Stimulated activated naive CD8-positive, alpha-beta T cell treated with anti-CD3 and anti-CD28 coated beads, Interleukin-15, Interleukin-2, amounts not matched to agents 100 ng/mL and 50 ng/mL, for 24 hours (primary cell): ENCODE measurements around the gene TSPAN5.
A peak's percentile ranks its signal among the peaks of the same experiment; 100 is the strongest.
"Not testable (repeated sequence)": the region's sequence is repeated elsewhere in the genome, so short reads cannot be mapped to it uniquely, and the experiment has no call there.

Experiments
- H3K27ac Mint-ChIP-seq: one replicate; pipeline ENCODE4 v1.8.0; 2021; ENCODE audit warnings: mild to moderate bottlenecking, mixed read lengths
- H3K27me3 Mint-ChIP-seq: one replicate; pipeline ENCODE4 v1.8.0; 2021; ENCODE audit warnings: mixed read lengths
- H3K36me3 Mint-ChIP-seq: one replicate; pipeline ENCODE4 v1.8.0; 2021; ENCODE audit warnings: low read depth, mixed read lengths
- H3K4me1 Mint-ChIP-seq: one replicate; pipeline ENCODE4 v1.8.0; 2021; ENCODE audit warnings: low read depth, mixed read lengths
- H3K4me3 Mint-ChIP-seq: one replicate; pipeline ENCODE4 v1.8.0; 2021; ENCODE audit warnings: mild to moderate bottlenecking, mixed read lengths
- H3K9me3 Mint-ChIP-seq: one replicate; pipeline ENCODE4 v1.8.0; 2021; ENCODE audit warnings: mixed read lengths

TSPAN5 gene

DNA sequence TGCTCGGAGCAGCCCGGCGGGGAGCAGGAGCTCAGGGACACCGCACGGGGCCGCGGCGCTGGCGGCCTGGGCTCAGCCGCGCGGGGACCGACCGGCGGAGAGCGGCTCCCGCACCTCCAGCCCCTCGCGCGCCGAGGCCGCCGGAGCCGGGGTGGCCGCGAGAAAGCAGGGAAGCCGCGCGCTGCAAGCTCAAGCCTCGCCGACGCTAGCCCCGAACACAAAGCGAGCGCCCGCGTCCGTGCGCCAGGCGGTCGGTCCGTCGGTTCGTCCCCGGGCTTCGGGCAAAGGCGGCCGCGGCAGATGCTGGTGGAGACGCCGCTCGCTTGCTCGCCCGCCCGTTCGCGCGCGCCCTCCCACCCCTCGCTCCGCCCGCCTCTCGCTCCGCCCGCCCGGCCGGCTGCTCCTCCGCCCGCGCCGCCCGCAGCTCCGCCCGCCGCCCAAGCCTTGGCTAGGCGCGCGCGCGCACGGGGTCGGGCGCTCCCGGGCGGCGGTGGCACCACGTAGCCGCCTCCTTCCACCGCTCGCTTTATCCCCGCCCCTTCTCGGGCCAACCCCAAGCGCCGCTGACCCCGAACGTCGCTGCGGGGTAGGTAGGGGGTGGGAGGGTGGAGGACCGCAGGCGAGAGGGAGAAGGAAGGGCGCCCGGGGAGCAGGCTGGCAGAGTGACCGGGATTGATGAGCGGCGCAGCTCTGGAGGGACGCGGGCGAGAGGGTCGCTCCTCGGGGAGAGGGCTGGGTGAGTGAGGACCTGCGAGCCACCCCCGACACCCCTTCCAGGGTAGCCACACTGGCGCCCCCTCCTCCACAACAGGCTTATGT is at the start of gene TSPAN5:
TSPAN5 (minus strand) TSS at position 325 of the 819 bp plus-strand sequence.
- peaks cover 5% of the 10 kb centered on the region for H3K36me3 Mint-ChIP-seq
- peaks cover 80% of the 10 kb centered on the region for H3K4me1 Mint-ChIP-seq
- H3K27me3 Mint-ChIP-seq = no peaks in the 10 kb centered on the region
- no peaks in the 10 kb centered on the region for H3K9me3 Mint-ChIP-seq
- peak within 1 kb of the TSS; percentile 94 for H3K4me3 Mint-ChIP-seq
- peak within 1 kb of the TSS; percentile 86 for H3K27ac Mint-ChIP-seq

DNA sequence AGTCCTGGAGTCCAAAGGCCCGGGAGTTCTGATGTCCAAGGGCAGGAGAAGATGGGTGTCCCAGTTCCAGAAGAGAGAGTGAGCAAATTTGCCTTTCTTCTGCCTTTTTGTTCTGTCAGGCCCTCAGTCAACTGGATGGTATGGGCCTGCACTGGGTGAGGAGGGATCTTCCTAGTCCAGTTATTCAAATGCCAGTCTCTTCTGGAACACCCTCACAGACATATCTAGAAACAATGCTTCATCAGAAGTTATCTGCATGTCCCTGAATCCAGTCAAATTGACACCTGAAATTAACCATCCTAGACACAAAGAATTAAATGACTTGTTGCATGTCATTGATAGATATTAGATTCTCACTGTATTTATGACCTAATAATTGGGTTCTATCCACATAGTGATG is 48.5 kb upstream of the TSPAN5 start:
- H3K9me3 Mint-ChIP-seq = peaks cover 27% of the 10 kb centered on the region
- H3K4me1 Mint-ChIP-seq = peaks cover 28% of the 10 kb centered on the region
- peaks cover 8% of the 10 kb centered on the region for H3K36me3 Mint-ChIP-seq
- H3K27me3 Mint-ChIP-seq = no peaks in the 10 kb centered on the region
- H3K27ac Mint-ChIP-seq = peak overlapping the region; percentile 83
- H3K4me3 Mint-ChIP-seq = no peak overlapping the region

DNA sequence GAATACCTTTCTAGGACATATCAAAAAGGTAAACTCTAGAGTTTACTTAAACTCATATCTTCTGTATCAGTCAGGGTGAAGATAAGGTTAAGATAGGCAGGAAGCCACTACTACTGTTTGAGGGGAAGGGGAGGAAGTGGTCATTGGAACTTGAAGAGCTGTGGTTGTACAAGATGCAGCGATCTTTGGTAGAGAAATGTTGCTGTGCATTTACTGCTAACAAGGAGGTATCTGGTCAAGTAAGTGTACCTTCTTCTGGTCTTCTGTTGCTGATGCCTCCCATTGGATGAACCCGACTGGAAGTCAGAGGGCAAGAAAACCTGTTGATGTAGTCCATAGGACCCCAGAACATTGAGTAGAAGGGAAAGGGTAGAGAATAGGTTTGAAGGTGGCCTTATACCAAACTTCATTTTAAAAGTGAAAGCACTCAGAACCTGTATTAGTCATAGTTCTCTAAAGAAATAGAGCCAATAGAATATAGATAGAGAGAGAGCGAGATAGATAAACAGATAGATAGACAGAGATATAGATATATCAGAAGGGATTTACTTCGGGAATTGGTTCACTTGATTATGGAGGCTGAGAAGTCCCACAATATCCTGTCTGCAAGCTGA is 47.9 kb upstream of the TSPAN5 start:
- Mint-ChIP-seq H3K9me3 (peaks cover 27% of the 10 kb centered on the region), H3K27me3 (no peaks in the 10 kb centered on the region), H3K27ac (peak overlapping the region; percentile 83), H3K36me3 (peaks cover 8% of the 10 kb centered on the region), H3K4me1 (peaks cover 28% of the 10 kb centered on the region), H3K4me3 (peak overlapping the region; percentile 72)

DNA sequence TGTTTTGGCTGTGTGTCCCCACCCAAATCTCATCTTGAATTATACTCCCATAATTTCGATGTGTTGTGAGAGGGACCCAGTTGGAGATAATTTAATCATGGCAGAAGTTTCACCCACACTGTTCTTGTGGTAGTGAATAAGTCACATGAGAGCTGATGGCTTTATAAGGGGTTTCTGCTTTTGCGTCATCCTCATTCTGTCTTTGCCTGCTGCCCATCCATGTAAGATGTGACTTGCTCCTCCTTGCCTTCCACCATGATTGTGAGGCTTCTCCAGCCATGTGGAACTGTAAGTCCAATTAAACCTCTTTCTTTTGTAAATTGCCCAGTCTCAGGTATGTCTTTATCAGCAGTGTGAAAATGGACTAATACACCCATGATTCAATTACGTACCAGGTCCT is 47.2 kb upstream of the TSPAN5 start:
- not testable (repeated sequence) for H3K36me3 Mint-ChIP-seq, H3K4me3 Mint-ChIP-seq, H3K27me3 Mint-ChIP-seq, H3K27ac Mint-ChIP-seq
- Mint-ChIP-seq H3K9me3 (peaks cover 27% of the 10 kb centered on the region), H3K4me1 (peaks cover 28% of the 10 kb centered on the region)

DNA sequence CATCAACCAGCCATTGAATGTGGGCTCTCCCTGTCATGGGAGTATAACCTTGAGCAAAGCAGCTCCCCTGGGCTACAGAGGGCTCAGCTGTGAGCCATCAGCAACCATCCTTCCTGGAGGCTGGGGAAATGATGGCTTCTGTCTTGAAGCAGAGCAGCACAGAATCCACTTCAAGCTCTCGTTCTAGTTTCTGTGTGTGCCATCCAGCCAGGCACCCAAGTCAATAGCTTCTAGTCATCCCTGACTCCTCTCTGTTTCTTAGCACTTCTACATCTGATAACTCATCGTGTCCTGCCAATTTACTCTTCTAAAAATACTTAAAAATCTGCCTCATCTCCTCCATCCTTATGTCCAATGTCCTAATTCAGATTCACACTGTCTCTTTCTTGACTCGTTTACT is 42.2 kb upstream of the TSPAN5 start:
- H3K27me3 Mint-ChIP-seq = no peaks in the 10 kb centered on the region
- no peak overlapping the region for H3K27ac Mint-ChIP-seq
- peaks cover under 1% of the 10 kb centered on the region for H3K36me3 Mint-ChIP-seq
- peaks cover 8% of the 10 kb centered on the region for H3K4me1 Mint-ChIP-seq
- H3K4me3 Mint-ChIP-seq = no peak overlapping the region
- peaks cover 9% of the 10 kb centered on the region for H3K9me3 Mint-ChIP-seq

DNA sequence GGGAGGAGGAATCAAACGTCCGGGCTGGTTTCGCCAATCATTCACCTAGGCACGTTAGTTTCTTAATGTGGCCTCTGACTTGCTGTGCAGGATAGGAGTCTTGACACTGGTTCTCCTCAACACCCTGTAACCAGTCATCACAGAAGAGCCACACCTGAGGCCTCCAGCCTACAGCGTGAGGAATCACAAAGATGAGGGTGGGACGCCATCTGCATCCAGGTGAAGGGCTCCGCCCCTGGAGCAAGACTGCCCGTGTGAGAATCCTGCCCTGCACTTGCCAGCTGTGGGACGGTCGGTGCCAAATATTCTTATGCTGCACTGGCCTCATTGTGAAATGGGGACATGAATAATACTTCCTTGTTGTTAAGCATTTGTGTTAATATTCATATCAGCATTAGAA is 35.7 kb upstream of the TSPAN5 start:
- H3K27me3 Mint-ChIP-seq = no peaks in the 10 kb centered on the region
- H3K9me3 Mint-ChIP-seq = peaks cover 5% of the 10 kb centered on the region
- no peaks in the 10 kb centered on the region for H3K36me3 Mint-ChIP-seq
- peaks cover 8% of the 10 kb centered on the region for H3K4me1 Mint-ChIP-seq
- H3K4me3 Mint-ChIP-seq = no peak overlapping the region
- no peak overlapping the region for H3K27ac Mint-ChIP-seq

DNA sequence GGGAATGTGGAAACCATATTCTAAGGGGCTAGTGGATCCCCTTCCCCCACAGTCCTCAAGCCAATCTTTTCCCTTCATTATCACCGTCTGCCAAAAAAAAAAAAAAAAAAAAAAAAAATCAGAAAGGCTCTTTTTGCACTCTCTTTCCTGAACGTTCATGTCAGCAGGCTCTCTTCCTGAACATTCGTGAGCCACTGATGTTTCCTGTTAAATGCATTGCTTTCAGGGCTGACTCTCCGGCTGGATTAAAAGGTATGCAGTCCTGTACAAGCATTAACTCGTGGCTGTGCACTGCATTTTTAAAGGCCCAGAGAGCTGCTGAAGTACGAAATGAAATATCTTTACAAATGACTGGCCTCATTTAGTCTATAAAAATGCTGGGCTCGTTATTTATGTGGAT is 34.0 kb upstream of the TSPAN5 start:
- H3K27ac Mint-ChIP-seq = no peak overlapping the region
- no peaks in the 10 kb centered on the region for H3K27me3 Mint-ChIP-seq
- no peak overlapping the region for H3K4me3 Mint-ChIP-seq
- peaks cover 25% of the 10 kb centered on the region for H3K4me1 Mint-ChIP-seq
- peaks cover 4% of the 10 kb centered on the region for H3K9me3 Mint-ChIP-seq
- H3K36me3 Mint-ChIP-seq = no peaks in the 10 kb centered on the region

DNA sequence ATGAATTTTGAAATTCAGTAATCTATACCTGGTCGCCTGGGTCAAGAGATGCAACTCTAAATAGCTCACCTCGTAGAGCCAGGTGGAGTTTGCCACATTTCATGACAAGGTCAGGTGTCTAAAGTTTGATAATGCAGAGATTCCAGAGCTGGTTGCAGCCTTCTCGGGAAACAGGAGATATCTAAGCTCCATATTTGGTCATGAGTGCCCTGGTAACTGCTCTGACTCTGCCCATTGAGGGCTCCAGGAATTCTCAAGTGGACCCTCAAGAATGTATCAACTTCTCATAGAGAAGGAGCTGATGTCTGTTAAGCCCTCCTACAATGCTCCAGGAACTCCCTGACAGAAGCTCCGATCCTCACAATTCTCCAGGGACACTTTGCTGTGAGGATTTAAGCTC is 33.2 kb upstream of the TSPAN5 start:
- H3K27me3 Mint-ChIP-seq = no peaks in the 10 kb centered on the region
- no peak overlapping the region for H3K27ac Mint-ChIP-seq
- no peak overlapping the region for H3K4me3 Mint-ChIP-seq
- H3K9me3 Mint-ChIP-seq = peaks cover 4% of the 10 kb centered on the region
- H3K4me1 Mint-ChIP-seq = peaks cover 32% of the 10 kb centered on the region
- H3K36me3 Mint-ChIP-seq = no peaks in the 10 kb centered on the region

DNA sequence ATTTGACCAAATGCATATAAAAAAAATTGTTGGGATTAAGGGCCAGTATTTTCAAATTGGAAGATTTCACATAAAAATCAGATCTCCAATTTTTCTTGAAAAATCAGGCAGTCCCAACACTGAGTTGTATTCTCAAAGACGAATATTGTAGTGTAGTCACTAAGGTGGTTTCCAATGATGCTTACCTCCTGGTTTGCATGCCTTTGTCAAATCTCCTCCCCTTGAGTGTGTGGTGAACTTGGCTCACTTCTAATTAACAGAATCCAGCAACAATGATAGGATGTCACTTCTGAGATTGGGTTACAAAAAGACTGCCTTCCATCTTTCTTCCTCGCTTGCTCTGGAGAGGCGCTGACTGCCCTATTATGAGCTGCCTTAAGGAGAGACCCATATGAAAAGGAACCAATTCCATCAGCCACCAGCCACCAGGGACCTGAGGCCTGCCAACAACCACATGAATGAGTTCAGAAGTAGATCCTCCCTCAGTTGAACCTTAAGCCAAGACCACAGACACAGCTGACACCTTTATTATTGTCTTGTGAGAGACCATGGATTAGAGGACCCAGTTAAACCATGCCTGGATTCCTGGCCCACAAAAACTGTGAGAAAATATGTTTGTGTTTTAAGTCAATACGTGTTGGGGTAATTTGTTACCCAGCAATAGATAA is 31.2 kb upstream of the TSPAN5 start:
- Mint-ChIP-seq H3K27me3 (no peaks in the 10 kb centered on the region), H3K27ac (no peak overlapping the region), H3K4me3 (no peak overlapping the region), H3K9me3 (peaks cover 4% of the 10 kb centered on the region), H3K4me1 (peaks cover 41% of the 10 kb centered on the region), H3K36me3 (no peaks in the 10 kb centered on the region)

DNA sequence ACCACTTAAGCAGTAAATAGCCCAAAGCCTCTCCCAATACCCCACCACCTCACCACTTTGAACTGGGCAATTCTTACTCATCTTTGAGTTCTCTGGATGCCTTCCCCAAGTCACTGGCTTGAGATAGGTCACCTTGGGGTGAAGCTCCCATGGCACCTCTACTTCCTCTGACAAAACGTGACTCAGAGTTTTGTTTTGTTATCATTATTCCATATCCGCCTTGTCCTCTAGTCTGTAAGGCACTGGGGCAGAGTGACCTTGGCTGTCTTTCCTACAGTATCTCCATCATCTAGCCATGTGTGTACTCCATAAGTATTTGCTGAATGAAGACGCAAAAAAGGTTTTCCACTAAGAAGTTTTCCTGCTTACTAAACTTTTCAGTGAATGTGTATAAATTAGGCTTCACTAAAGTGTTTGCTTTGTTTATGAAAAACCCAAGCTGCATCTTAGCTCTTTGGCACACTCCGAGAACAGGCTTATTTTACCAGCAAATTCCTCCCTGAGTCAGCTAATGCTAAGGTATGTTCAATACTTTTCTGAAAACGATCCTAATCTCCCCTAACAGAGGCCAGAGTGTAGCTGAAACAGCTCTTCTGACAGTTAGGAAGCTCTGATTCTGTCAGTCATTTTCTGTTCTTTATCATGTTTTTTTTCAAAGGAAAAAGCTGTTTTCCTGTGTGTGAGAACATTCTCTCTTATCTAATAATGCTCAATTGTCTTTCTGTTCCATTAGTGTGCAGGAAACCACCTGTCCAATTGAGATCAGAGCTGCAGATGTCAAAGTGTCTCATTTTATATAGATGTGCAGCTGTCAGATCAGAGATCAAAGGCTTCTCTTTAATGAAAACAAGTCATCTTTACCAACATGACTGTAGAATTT is 30.2 kb upstream of the TSPAN5 start:
- peaks cover 4% of the 10 kb centered on the region for H3K9me3 Mint-ChIP-seq
- no peaks in the 10 kb centered on the region for H3K36me3 Mint-ChIP-seq
- H3K27ac Mint-ChIP-seq = peak overlapping the region; percentile 42
- no peaks in the 10 kb centered on the region for H3K27me3 Mint-ChIP-seq
- peaks cover 41% of the 10 kb centered on the region for H3K4me1 Mint-ChIP-seq
- no peak overlapping the region for H3K4me3 Mint-ChIP-seq

DNA sequence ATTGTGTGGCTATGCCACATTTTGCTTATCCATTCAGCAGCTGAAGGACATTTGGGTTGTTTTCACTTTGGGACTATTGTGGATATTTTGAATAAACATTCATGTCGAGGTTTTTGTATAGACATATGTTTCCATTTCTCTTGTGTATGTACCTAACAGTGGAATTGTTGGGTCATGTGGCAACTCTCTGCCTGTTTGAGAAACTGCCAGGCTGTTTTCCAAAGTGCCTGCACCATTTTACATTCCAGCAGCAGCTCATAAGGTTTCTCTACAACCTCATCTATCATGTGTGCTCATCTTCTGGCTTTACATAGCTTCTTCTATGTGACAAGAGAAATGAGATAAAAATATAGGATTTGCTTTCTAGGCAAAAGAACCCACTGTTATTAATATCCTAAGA is 29.5 kb upstream of the TSPAN5 start:
- H3K27me3 Mint-ChIP-seq = no peaks in the 10 kb centered on the region
- peaks cover 41% of the 10 kb centered on the region for H3K4me1 Mint-ChIP-seq
- H3K9me3 Mint-ChIP-seq = peaks cover 4% of the 10 kb centered on the region
- no peaks in the 10 kb centered on the region for H3K36me3 Mint-ChIP-seq
- H3K27ac Mint-ChIP-seq = no peak overlapping the region
- no peak overlapping the region for H3K4me3 Mint-ChIP-seq

DNA sequence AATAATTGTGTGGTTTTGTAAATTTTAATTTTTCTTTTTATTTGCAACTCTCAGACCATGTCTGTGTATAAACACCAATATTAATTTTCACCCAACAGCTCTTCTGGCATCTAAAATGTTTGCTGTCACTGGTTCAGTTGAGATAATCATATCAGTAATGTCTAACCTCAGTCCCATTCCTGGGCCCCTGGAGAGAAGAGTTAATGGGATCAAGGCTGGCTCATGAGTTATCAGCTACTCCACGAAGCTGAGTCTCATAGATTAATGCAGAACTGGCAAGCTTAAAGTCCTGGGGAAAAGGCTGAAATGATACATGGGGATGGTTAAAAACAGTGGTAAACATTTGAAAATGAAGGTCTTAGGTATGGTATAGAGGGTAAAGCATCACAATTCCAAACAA is 28.4 kb upstream of the TSPAN5 start:
- H3K27ac Mint-ChIP-seq = no peak overlapping the region
- no peaks in the 10 kb centered on the region for H3K36me3 Mint-ChIP-seq

DNA sequence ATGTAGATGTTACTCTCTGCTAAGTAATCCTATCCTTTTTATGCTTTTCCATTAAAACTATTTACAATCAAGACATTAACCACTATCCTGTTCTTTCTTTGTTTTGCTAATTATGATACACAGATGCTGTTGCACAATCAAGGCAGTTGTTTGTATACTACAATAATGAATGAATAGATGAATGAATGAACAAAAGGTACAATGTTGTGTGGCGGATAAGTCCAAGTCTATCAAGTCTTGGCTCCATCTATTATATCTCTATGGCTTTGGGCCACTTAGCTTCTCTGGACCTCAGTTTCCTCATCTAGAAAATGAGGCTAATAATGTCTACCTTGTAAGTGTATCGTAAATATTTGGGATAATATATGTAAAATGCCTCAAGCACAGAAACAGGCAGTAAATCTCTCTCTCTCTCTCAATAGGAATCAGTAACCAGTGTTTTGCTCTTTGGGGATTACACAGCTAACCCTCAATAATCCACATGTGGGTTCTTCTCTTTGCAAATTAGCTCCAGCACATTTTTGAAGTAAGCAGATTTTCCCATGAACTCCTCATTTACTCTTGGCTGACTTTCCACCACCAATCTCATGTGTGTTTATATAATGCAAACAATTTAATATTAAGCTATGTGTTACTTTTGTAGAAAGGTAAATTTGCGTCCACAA is 27.8 kb upstream of the TSPAN5 start:
- H3K4me3 Mint-ChIP-seq = no peak overlapping the region
- H3K36me3 Mint-ChIP-seq = no peaks in the 10 kb centered on the region
- peaks cover 41% of the 10 kb centered on the region for H3K4me1 Mint-ChIP-seq
- no peaks in the 10 kb centered on the region for H3K27me3 Mint-ChIP-seq
- peaks cover 4% of the 10 kb centered on the region for H3K9me3 Mint-ChIP-seq
- H3K27ac Mint-ChIP-seq = no peak overlapping the region

More for the DNA sequence above, 28.4 kb upstream of the TSPAN5 start:
- Mint-ChIP-seq H3K27me3 (no peaks in the 10 kb centered on the region), H3K9me3 (peaks cover 4% of the 10 kb centered on the region), H3K4me3 (no peak overlapping the region), H3K4me1 (peaks cover 41% of the 10 kb centered on the region)
